Activated CD4-positive, alpha-beta memory T cell treated with anti-CD3 and anti-CD28 coated beads, Interleukin-2, amount 10 ng/mL, durations not matched to agents 7 days and 5 days (primary cell): ENCODE data around the gene TBX4. TPM values are rescaled to one million over a fixed set of nuclear protein-coding genes. Genes with fewer than 3 reads are reported as not detected.
"Not testable (repeated sequence)": the region's sequence is repeated elsewhere in the genome, so short reads cannot be mapped to it uniquely, and the experiment has no call there.

ENCODE experiments used
- CTCF ChIA-PET: fragments of 350-600 bp; sonication (Branson Sonifier 250); formaldehyde crosslinking; loops from one replicate; lab custom pipeline; 2021; ENCODE audit warnings: antibody characterized with exemption, inconsistent platforms; lab: Charles Lee
- POLR2A ChIA-PET: fragments of 350-600 bp; sonication (Branson Sonifier 250); formaldehyde crosslinking; loops from one replicate; lab custom pipeline; 2021; ENCODE audit warnings: antibody characterized with exemption; lab: Charles Lee
- DNase-seq: peaks from one replicate; pipeline ENCODE4 v3.0.0-alpha.2; 2020
- H3K27ac Mint-ChIP-seq: one replicate; pipeline ENCODE4 v1.8.0; 2021; ENCODE audit warnings: mild to moderate bottlenecking, mixed read lengths
- H3K27me3 Mint-ChIP-seq: one replicate; pipeline ENCODE4 v1.8.0; 2021; ENCODE audit warnings: mixed read lengths
- H3K36me3 Mint-ChIP-seq: one replicate; pipeline ENCODE4 v1.8.0; 2021; ENCODE audit warnings: low read depth, mixed read lengths
- H3K4me1 Mint-ChIP-seq: one replicate; pipeline ENCODE4 v1.8.0; 2021; ENCODE audit warnings: mixed read lengths
- H3K4me3 Mint-ChIP-seq: one replicate; pipeline ENCODE4 v1.8.0; 2021; ENCODE audit warnings: mild to moderate bottlenecking, mixed read lengths
- H3K9me3 Mint-ChIP-seq: one replicate; pipeline ENCODE4 v1.8.0; 2021; ENCODE audit warnings: mixed read lengths
- total RNA-seq, 2 experiments: library from RNA; stranded (reverse); gene quantifications; one replicate each; pipeline ENCODE4 v1.2.3, GENCODE V29; 2021

The TBX4 gene
- total RNA-seq, 2 experiments from 2014 or later: not detected

- no peak for DNase-seq
- Mint-ChIP-seq H3K9me3 (no peaks in the 10 kb centered on the region), H3K27ac (no peak overlapping the region), H3K36me3 (no peaks in the 10 kb centered on the region), H3K4me1 (peaks cover 4% of the 10 kb centered on the region), H3K4me3 (no peak overlapping the region), H3K27me3 (peaks cover 42% of the 10 kb centered on the region)
- POLR2A ChIA-PET: no interaction called here
- CTCF ChIA-PET: no interaction called here
These were observed 52.5 kb downstream of the TBX4 start for GRCh38 chr17:61504697-61505096.

- POLR2A ChIA-PET: no interaction called here
- Mint-ChIP-seq H3K9me3 (no peaks in the 10 kb centered on the region), H3K4me1 (peaks cover 4% of the 10 kb centered on the region), H3K36me3 (no peaks in the 10 kb centered on the region), H3K4me3 (no peak overlapping the region), H3K27ac (no peak overlapping the region), H3K27me3 (peaks cover 45% of the 10 kb centered on the region)
- DNase-seq: no peak
- CTCF ChIA-PET: no interaction called here
These were observed 53.8 kb downstream of the TBX4 start for GRCh38 chr17:61505846-61506627.

- Mint-ChIP-seq H3K27ac (no peak overlapping the region), H3K4me1 (peaks cover 4% of the 10 kb centered on the region), H3K27me3 (peaks cover 44% of the 10 kb centered on the region), H3K4me3 (no peak overlapping the region), H3K9me3 (no peaks in the 10 kb centered on the region), H3K36me3 (no peaks in the 10 kb centered on the region)
- DNase-seq: no peak
- ChIA-PET CTCF (interaction anchor here (0.7 kb wide), 1 partner anchor 20 kb away, joined by 5 read pairs; no protein-coding TSS in a partner anchor), POLR2A (no interaction called here)
These were observed 55.3 kb downstream of the TBX4 start for GRCh38 chr17:61507383-61508066.

- Mint-ChIP-seq H3K36me3 (no peaks in the 10 kb centered on the region), H3K27me3 (peaks cover 44% of the 10 kb centered on the region), H3K27ac (no peak overlapping the region), H3K4me1 (peaks cover 4% of the 10 kb centered on the region), H3K9me3 (no peaks in the 10 kb centered on the region), H3K4me3 (no peak overlapping the region)
- no peak for DNase-seq
- ChIA-PET CTCF (no interaction called here), POLR2A (no interaction called here)
These were observed 56.7 kb downstream of the TBX4 start for GRCh38 chr17:61508912-61509311.

- CTCF ChIA-PET, H3K4me3 Mint-ChIP-seq, POLR2A ChIA-PET, H3K27ac Mint-ChIP-seq, H3K9me3 Mint-ChIP-seq, DNase-seq, H3K4me1 Mint-ChIP-seq, H3K36me3 Mint-ChIP-seq: not testable (repeated sequence)
- H3K27me3 Mint-ChIP-seq: peaks cover 45% of the 10 kb centered on the region
These were observed 57.2 kb downstream of the TBX4 start for GRCh38 chr17:61509454-61509853.

GRCh38 chr17:61510237-61510636 lies 58.0 kb downstream of the TBX4 start:
- Mint-ChIP-seq H3K4me3 (no peak overlapping the region), H3K4me1 (no peaks in the 10 kb centered on the region), H3K27me3 (peaks cover 40% of the 10 kb centered on the region), H3K9me3 (no peaks in the 10 kb centered on the region), H3K36me3 (no peaks in the 10 kb centered on the region), H3K27ac (no peak overlapping the region)
- ChIA-PET CTCF (no interaction called here), POLR2A (no interaction called here)
- no peak for DNase-seq

GRCh38 chr17:61510991-61511390 lies 58.8 kb downstream of the TBX4 start:
- ChIA-PET CTCF (no interaction called here), POLR2A (no interaction called here)
- H3K4me3 Mint-ChIP-seq: no peak overlapping the region
- DNase-seq: no peak
- no peaks in the 10 kb centered on the region for H3K9me3 Mint-ChIP-seq
- H3K36me3 Mint-ChIP-seq: no peaks in the 10 kb centered on the region
- H3K4me1 Mint-ChIP-seq: no peaks in the 10 kb centered on the region
- peaks cover 38% of the 10 kb centered on the region for H3K27me3 Mint-ChIP-seq
- no peak overlapping the region for H3K27ac Mint-ChIP-seq

- DNase-seq: no peak
- H3K4me3 Mint-ChIP-seq: no peak overlapping the region
- no peaks in the 10 kb centered on the region for H3K4me1 Mint-ChIP-seq
- H3K27ac Mint-ChIP-seq: no peak overlapping the region
- ChIA-PET POLR2A (no interaction called here), CTCF (no interaction called here)
- no peaks in the 10 kb centered on the region for H3K9me3 Mint-ChIP-seq
- H3K36me3 Mint-ChIP-seq: no peaks in the 10 kb centered on the region
- peaks cover 33% of the 10 kb centered on the region for H3K27me3 Mint-ChIP-seq
These were observed 59.4 kb downstream of the TBX4 start for GRCh38 chr17:61511480-61512182.

- CTCF ChIA-PET: no interaction called here
These were observed 62.3 kb downstream of the TBX4 start for GRCh38 chr17:61514491-61514890.

GRCh38 chr17:61517265-61517664 lies 65.0 kb downstream of the TBX4 start:
- ChIA-PET CTCF (interaction anchor here (1.4 kb wide), 1 partner anchor 105 kb away, joined by 3 read pairs; no protein-coding TSS in a partner anchor), POLR2A (no interaction called here)
- Mint-ChIP-seq H3K4me1 (no peaks in the 10 kb centered on the region), H3K36me3 (no peaks in the 10 kb centered on the region), H3K27ac (no peak overlapping the region), H3K9me3 (no peaks in the 10 kb centered on the region), H3K4me3 (no peak overlapping the region), H3K27me3 (peaks cover 34% of the 10 kb centered on the region)
- DNase-seq: no peak

More at GRCh38 chr17:61514491-61514890, 62.3 kb downstream of the TBX4 start:
- no peaks in the 10 kb centered on the region for H3K9me3 Mint-ChIP-seq
- no peaks in the 10 kb centered on the region for H3K4me1 Mint-ChIP-seq
- POLR2A ChIA-PET: no interaction called here
- peaks cover 32% of the 10 kb centered on the region for H3K27me3 Mint-ChIP-seq
- DNase-seq: no peak
- H3K27ac Mint-ChIP-seq: no peak overlapping the region
- no peak overlapping the region for H3K4me3 Mint-ChIP-seq
- no peaks in the 10 kb centered on the region for H3K36me3 Mint-ChIP-seq

GRCh38 chr17:61517843-61518606 lies 65.8 kb downstream of the TBX4 start:
- no peak for DNase-seq
- CTCF ChIA-PET: no interaction called here
- H3K4me1 Mint-ChIP-seq: no peaks in the 10 kb centered on the region
- H3K9me3 Mint-ChIP-seq: no peaks in the 10 kb centered on the region
- POLR2A ChIA-PET: no interaction called here
- peaks cover 34% of the 10 kb centered on the region for H3K27me3 Mint-ChIP-seq
- no peaks in the 10 kb centered on the region for H3K36me3 Mint-ChIP-seq
- H3K27ac Mint-ChIP-seq: no peak overlapping the region
- H3K4me3 Mint-ChIP-seq: no peak overlapping the region

GRCh38 chr17:61519139-61519538 lies 66.9 kb downstream of the TBX4 start:
- H3K9me3 Mint-ChIP-seq: no peaks in the 10 kb centered on the region
- POLR2A ChIA-PET: no interaction called here
- H3K4me1 Mint-ChIP-seq: no peaks in the 10 kb centered on the region
- H3K27ac Mint-ChIP-seq: no peak overlapping the region
- H3K4me3 Mint-ChIP-seq: no peak overlapping the region
- peaks cover 39% of the 10 kb centered on the region for H3K27me3 Mint-ChIP-seq
- no peaks in the 10 kb centered on the region for H3K36me3 Mint-ChIP-seq
- no peak for DNase-seq
- CTCF ChIA-PET: no interaction called here
